Smooth muscle cell of the brain vasculature (primary cell): ENCODE results near the gene CITED2.
"Not testable (repeated sequence)": the region's sequence is repeated elsewhere in the genome, so short reads cannot be mapped to it uniquely, and the experiment has no call there.

Experiments used
- DNase-seq: peaks from one replicate; pipeline ENCODE4 v3.0.0-alpha.2; 2012; ENCODE audit warnings: low read depth, low spot score

The CITED2 gene, protein sequence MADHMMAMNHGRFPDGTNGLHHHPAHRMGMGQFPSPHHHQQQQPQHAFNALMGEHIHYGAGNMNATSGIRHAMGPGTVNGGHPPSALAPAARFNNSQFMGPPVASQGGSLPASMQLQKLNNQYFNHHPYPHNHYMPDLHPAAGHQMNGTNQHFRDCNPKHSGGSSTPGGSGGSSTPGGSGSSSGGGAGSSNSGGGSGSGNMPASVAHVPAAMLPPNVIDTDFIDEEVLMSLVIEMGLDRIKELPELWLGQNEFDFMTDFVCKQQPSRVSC

DNA sequence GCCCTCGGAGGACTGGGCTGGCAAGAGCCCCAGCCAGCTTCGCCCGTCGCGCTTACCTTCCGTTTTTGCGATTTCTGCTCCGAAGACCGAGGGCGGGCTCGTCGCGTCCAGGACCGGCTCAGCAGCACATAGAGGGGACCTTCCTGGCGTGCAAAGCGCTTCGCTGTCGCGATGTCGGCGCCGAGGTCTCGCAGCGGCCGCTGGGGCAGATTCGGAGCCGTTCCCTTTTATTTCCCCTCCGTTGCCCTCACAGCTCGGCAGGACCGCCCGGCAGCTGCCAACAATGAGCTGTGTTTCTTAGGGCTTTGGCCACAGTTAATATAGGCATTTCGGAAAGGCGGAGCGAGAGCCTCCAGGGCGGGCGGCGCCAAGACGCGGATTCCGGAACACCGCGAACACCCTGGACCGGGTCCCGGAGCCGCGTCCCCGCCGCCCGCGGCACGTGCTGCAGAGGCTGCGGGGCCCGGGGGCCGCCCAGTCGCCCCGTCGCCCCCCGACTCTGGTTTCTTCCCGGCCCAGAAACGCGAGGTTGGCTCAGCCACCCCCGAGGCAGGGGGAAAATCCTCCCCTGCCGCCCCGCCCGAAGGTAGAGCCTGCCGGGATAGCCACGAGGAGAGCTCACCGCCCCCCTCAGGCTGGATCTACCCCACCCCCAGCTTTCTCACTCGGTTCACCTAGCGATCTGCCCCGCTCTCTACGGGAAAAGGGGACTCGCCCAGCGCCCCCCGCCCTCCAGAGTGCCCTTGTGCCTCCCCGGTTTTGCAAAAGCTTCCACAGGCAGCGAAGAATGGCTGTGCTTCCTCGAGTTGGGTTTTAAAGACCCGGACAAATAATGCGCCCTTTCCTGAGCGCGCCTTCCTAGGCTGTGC, at the start of gene CITED2:
CITED2 (minus strand) TSS at position 292 of the 869 bp plus-strand sequence. CDS start 704 bp downstream, outside the sequence.
- DNase-seq, result peak; percentile 93

DNA sequence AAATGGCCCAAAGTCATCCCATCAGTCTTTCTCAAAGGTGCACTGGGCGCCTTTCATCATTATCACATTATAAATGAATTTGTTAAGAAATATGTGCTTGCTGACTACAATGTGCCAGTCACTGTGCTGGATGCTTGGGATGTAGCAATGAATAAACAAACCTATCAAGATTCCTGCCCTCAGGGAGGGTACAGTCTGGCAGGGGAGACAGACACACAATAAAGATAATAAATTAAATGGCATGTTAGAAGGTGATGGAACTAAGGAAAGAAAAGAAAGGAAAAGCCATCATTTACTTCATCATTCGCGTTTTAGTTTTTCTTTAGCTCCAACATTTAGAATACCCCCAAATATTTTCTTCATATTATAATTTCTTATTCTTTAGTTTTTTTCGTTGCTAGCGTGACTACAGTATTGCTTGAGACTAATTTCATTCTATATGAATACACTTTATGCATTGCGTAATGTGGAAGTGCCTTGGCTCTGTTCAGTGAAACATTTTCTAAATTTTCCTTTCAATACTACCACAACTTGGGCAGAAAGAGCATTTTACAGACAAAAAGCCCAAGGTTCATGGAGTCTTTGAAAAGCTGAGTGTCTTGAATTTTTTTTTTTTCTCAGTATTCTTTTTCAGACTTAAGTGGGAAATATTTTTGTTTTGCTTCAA, 48.7 kb upstream of the CITED2 start:
- no peak for DNase-seq

DNA sequence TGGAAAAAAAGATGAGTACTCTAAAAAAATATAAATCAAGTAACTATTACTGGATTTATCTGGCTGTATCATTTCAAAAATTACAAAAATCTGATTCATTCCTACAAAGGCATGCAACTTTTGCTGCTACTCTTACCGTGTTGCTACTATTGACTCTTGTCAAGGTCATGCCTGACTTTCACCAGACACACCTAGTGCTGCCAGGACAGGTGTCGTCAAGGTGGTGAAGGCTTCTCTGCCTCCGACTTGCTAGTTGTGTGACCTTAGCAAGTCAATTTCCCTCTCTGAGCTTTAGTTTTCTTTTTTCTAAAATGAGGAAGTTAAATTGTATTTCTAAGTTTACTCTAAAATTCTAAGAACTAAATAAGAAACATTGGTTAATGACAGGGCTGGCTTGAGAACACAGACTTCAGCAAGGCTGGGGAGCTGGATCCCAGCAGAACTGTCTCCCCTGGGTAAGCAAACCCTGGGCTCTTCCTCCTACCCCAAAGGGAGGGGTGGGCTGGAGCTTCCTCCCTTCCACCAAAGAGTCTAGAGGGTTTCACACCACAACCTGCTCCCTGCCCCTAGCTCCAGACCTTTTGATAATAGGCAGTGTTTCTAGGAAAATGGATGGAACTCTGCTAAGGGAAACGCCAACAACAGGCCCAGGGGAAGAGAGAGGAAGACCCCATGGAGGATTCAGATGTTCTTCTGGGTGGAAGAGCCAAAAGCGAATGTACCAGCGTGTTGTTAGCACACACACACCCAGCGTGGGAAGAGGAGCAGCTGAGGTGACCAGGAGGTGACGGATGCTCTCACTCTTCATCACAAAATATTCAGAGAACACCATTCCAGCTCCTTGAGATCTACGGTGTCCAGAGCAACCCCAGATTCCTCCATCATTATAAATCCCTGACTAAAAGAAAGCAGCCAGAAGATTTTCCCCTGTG, 47.9 kb upstream of the CITED2 start:
- DNase-seq, result no peak

DNA sequence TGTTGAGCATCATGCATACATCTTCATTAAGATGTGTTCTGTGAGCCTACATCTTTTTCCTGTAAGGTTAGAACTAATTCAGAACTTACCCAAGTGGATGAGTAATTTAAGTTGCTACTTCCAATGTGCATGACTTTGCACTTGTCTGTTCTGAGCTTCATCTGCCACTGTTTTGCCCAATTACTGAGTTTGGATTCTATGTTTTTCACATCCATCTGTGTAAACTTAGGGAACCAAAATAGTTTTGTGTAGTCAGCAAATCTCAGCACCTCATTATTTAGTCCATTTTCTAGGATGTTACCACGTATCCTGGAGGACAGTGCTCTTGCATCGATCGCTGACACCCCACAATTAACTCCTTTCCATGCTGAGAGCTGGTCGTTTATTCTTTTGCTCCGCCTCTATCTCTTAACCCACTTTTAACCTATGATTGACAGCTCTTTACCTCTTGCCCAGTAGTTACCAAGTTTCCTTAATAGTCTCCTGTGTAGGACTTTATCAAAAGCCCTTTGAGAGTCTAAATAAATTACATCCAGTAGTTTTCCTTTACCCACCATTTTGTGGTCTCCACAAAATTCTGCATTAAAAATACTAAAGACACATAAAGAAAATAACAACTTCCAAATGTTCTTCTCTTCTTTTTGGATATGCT, 44.2 kb upstream of the CITED2 start:
- DNase-seq, result no peak

DNA sequence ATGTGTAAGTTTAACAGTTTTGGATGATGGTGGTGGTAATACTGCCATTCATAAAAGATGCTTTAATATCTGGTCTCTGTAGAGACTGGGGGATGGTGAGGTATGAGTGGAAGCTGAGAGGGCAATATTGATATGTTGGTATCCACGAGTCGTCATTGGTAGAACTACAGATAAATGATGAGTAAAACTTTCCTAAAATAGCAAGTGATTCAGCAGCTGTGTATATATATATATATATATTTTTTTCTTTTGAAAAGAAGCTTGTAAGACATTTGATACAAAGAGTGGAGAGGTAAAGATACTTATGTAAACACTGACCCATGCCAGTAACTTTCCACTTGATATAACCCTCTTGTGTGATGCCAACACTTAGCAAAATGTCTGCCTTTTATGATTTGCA, 41.7 kb upstream of the CITED2 start:
- DNase-seq, result no peak

DNA sequence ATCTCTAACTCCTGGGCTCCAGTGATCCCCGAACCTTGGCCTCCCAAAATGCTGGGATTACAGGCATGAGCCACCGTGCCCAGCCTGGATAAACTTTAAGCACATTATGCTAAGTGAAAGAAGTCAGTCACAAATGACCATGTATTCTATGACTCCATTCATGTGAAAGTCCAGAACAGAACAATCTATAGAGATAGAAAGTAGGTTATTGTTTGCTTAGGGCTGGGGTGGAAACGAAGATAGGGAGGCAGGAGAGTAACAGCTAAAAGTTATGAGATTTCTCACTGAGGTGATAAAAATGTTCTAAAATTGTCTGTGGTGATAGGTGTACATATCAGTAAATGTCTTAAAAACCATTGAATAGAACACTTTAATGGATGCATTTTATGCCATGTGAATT, 40.9 kb upstream of the CITED2 start:
- no peak for DNase-seq

DNA sequence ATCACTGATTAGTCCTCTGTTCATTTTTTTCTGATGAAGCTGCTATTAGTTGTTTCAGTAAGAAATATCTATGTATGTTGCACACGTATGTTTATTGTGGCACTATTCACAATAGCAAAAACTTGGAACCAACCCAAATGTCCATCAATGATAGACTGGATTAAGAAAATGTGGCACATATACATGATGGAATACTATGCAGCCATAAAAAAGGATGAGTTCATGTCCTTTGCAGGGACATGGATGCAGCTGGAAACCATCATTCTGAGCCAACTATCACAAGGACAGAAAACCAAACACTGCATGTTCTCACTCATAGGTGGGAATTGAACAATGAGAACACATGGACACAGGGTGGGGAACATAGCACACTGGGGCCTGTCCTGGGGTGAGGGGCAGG, 37.7 kb upstream of the CITED2 start:
- not testable (repeated sequence) for DNase-seq

DNA sequence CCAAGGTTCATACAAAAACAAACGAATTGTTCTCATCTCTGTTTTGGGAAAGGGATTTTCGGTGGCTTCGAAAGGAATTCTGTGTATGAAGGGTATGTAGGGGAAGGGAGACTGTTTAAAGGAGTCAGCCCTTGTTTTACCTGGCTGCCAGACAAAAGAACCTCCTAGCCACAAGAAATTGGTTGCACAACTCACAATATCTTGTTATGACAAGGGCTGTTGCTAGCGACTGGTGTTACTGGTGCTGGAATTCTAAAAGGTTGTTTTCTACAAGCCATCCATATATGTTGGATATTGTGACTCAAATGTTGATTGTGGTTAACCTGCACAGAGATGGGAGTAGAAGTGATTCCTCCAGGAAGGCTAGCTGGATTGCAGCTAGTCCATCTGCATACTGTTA, 34.6 kb upstream of the CITED2 start:
- DNase-seq, result no peak

DNA sequence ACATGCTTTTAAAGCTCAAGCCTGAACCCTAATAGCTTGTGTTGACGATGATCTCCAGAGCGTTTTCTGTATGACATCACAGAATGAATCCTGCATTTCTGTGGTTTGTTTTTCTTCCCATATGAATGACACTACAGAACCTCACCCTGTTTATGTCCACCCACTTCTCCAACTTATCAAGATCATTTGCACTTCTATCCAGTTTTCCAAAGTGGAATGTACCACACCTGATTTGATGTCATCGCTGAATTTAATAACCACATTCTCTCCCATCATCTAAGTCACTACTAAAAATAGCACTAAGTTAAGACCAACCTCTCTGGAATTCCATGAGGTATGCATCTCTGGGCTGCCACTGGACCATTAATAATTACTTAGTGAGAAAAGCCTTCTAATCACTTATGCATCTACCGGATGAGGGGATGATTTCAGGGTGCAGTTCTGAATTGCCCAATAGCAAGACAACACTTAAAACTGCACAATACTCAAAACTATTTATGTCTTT, 33.3 kb upstream of the CITED2 start:
- DNase-seq, result peak; percentile 40

DNA sequence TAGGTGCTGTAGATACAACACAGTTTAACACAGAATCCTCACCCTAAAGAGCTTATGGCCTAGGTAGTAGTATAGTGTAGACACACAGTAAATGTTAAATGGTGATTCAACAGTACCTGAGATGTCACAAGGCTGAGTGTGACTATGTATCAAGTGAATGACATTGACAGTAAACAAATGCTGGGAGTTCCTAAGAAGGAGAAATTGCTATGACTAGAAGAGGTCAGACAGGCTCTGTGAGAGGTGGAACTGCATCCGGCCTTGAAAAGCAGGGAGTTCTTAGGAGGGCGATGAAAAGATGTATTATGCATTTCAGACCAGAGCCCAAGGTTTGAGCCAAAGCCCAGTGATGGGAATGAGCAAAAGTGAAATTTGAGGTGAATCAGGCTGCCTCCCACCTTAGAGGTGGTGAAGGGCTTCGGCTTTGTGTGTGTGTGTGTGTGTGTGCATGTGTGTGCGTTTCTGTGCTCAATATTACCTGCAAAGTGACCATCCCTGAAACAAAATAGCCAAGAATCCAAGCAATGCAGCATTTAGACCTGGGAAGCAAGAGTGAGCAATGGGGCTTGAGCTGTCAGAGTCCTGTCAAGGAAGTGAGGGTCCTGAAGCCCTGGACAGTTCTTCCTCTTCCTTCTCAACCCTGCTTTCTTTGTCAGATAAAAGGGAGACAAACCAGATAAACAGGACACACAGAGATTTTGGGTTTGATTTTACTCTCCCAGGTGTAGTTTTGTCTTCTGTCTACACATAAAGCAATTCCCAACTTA, 32.3 kb upstream of the CITED2 start:
- DNase-seq, result no peak

DNA sequence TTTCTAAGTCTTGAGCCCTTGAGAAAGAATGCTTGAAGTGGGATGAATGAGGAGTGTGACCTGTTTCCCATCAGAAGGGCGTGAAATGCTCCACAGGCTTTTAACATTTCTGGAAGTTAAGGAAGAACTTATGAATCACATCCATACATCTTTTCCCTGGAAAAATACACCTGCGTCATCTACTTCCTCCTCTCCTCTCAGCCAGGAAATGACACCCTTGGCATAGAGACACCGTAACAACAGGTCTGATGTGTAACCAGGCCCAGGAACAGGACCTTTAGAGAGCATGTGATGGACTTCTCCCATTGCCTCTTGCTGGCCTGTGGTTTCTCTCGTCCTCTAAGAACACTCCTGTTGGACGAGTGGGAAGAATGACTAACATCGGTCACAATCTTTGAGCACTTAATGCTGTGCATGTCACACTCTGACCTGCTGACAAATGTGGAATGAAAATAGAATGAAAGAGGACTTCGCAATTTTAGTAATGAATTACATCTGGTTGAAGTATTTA, 28.5 kb upstream of the CITED2 start:
- DNase-seq, result peak; percentile 35

DNA sequence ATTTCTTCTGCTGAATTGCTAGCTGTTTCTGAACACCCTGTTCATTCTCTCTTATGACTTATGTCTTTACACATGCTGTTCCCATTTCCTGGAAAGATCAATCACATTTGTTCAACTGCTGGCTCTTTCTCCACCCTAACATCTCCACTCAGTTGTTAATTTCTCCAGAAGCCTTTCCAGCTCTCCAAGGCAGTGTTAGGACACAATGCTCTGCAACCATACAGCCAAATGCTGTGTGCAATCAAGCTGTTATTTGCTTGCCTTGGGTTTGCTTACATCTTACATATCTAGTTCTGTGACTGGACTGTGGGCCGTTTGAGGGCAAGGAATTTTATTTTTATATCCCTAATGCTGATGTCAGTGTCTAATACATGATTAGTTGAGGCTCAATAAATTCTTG, 24.2 kb upstream of the CITED2 start:
- DNase-seq, result no peak

DNA sequence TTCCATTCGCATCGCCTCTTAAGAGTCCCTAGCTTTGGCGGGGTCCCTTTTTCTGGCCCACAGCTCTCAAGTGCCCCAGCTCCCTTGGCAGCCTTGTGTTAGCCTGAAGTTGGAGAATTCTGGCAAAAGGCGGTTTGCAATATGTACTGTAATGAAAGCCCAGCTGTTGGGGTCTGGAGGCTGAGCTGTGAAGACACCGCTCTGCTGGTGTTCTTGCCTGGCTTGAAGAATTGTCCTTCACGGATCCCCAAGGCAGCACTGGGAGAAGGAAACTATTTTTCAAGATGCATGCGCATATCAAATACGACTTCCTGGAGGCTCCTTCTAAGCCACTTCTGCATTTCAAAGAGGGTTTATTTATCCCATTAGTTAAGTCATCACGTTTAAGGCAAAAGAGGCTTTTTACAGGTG, 21.4 kb upstream of the CITED2 start:
- DNase-seq, result no peak

DNA sequence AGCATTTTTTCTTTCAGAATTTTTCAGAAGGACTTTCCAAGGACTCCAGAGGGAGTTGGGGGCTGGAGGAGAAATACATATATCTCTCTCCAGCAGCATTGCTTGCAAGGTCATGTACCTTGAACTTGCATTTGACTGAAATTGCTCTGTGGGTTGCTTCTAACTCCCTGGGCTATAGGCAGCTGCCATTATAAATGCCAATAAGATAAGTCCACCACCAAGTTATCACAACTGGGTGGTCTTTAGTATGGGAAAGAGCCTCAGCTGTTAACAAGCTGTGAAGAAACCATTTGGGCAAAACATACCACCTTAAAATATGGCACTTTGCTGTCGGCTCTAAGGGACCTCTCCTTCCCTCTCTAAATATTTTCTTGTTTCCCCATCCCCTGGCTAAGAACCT, 20.9 kb upstream of the CITED2 start:
- DNase-seq, result no peak

DNA sequence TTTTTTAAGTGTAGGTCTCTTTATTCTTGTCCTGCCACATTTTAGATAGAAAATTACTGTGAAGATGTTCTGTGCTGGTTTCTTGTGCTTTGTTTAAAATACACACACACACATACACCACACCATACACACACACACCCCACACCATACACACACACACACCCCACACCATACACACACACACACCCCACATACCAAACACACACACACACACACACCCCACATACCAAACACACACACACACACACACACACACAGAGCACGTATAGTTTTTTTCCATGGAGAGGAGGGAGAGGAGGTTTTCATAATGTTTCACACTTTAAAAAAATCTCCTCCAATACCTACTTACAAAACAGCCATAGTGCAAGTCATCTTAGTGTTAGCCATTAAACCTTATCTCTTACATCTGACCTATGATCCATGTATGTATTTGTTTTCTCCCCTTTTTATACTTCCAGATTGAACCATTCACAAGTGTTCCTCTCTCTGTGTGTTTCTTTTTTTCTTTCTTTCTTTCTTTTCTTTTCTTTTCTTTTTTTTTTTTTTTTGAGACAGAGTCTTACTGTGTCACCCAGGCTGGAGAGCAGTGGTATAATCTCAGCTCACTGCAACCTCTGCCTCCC, 19.7 kb upstream of the CITED2 start:
- DNase-seq, result no peak

DNA sequence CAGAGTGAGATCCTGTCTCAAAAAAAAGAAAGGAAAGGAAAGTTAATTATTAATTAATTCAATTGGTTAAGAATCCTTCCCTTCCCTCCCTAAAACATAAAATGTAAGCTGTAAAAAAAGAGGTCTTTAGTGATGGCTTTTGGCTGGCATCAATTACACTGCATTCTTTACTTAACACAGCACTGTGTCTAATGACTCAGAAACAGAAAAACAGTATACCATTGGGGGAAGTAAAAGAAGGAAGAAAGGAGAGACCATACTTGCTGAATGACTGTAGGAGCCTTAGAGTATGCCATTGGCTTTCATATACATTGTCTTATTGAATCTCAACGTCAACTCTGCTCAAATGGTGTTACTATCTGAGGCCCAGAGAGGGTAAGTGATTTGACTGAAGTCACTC, 18.3 kb upstream of the CITED2 start:
- DNase-seq, result no peak

DNA sequence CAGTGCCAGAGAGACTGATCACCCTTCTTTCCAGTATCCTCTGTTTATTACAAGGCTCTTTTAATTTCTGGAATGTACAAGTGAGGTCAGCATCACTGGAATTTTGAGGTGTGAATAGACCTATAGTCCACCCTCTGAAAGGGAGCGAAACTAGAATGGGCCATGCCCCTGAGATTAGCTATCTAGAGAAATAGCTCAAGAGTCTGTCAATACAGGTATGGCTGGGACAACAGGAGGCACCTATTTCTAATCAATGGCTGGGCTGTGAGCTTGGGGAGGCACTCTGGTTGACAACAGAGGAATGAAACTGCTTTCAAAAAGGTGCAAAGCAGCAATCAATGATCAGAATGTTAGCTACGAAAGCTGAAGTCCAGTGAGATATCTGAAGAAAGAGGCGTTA, 17.3 kb upstream of the CITED2 start:
- DNase-seq, result no peak

DNA sequence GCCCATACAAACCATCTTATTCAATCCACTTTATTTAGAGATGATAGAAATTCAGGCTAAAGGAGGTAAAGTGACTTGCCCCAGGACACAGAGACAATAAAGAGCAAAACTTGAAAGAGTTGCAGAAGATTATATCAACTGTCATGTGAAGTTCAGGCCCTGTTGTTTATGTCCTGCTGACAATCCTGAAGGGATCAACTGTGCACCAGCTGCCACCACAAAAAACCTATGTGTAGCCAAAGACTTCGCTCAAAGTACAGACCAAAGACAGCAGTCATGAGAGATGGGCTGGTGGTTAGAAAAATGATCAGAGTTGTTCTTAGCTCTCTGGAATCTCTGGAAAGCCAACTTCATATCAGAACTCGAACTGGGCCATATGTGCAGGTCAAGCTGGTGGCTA, 16.0 kb upstream of the CITED2 start:
- no peak for DNase-seq

DNA sequence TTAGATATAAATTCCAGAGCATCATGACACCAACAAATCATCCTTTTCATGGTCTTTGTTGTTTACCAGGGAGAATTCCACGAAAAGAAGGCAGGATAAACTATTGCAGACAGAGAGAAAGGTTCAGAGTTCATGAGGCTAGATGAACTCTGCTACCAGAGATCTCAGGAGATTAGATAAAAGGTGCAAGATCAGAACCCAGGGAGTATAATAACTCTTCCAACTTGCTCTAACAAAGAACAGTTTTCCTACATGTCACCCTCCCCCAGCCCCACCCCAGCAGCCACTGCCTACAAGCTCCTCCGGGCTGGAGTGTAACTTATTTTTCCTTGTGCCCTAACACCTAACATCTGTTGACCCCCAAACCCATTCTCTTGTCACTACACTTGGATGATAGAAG, 13.9 kb upstream of the CITED2 start:
- DNase-seq, result no peak
